ENCODE data around the gene LIMS4.
"Not testable (repeated sequence)": the region's sequence is repeated elsewhere in the genome, so short reads cannot be mapped to it uniquely, and the experiment has no call there.

Gene LIMS4

DNA sequence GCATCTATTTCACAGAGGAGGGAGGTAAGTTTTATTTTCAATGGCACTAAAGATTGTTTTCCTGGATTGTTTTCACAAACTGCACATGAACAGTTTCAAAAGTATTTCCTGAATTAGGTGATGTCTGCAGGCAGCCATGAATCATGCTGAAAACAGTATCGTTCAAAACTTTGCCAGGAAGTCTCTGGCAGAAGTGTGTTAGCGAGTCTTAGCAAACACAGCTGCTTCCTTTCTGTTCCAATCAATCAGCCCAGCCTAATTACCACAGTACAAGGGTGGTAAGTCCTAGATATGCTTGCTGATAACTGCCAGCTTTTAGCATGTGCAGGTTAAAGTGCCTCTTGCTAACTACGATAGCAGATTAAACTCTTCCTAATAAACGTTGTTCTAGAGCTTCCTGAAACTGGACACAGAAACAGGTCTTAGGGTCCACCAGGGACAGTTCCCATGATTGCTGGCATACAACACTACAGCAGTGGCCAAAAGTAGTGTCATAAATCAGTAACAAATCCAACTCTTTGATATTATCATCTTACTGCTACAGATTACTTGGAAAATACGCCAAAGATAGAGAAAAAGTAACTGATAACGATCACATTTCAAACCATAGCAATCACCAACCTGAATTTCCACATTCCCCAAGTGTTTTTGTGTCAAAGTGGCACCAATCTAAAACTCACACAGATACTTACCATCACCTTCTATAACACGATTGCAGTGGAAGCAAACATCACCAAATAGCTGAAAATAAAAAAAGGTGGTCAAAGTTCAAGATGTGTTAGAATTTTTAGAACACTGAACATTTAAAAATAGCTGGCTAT lies 23.3 kb downstream of the LIMS4 start:
- DNase-seq, result not testable (repeated sequence)

DNA sequence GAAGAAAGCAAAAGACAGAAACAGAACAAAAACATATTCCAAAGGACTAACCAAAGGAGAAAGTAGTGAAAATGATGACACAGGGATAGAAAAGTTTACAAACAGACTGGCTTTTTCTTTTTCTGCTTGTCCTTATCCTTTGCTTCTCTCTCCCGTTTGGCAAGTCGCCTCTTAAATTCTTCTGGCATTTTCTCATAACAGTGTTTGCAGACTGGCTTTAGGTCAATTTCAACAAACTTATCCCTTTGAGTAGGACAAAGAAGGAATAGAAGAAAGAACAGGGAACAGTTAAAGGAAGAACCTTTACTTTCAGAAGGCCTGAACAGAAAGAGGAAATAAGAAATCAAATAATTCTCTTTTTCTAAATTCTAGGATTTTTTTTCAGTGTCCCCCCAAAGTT lies 26.0 kb downstream of the LIMS4 start:
- not testable (repeated sequence) for DNase-seq

DNA sequence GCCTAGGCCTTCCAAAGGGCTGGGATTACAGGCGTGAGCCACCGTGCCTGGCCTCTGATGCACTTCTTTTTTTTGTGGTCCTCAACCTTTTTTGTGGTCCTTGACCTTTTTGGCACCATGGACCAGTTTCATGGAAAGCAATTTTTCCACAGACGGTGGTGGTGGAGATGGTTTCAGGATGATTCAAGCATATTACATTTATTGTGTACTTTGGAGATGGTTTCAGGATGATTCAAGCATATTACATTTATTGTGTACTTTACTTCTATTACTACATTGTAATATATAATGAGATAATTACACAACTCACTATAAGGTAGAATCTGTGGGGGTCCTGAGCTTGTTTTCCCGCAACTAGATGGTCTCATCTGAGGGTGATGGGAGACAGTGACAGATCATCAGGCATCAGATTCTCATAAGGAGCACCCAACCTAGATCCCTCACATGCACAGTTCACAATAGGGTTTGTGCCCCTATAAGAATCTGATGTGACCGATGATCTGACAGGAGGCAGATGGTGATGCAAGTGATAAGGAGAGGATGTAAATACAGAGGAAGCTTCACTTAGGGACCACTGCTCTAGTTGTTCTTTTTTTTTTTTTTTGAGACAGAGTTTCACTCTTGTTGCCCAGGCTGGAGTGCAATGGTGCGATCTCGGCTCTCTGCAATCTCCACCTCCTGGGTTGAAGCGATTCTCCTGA lies 29.2 kb downstream of the LIMS4 start:
- not testable (repeated sequence) for DNase-seq

DNA sequence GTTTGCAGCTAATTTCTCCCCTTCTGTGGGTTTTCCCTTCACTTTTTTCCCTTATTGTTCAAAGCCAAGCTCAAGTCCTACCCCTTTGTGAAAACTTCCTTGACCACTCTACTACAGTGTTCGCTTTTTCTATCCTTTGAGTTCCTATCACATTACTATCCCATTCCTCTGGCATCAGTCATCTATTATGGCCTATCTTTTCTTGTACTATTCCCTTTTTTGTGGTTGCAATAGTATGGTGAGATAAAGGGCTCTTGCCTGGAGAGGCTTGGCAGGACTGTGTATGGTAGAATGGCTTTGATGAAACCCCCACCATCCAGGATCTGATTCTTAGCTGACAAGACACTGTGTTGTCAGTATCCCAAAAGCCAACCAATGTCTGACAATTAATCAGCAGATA lies 30.7 kb downstream of the LIMS4 start:
- not testable (repeated sequence) for DNase-seq

DNA sequence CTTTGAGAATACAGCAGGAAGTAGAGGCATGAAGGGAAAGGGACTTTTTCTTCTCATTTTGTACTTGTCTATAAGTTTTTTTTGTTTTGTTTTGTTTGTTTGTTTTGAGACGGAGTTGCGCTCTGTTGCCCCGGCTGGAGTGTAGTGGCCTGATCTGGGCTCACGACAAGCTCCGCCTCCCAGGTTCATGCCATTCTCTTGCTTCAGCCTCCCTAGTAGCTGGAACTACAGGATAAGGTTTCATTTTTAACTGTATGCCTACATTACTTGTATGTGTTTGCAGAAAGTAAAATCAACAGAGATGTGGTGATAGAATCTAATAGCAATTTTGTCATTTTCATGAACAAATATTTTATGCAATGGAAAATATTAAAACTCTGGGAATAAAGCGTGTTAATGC lies 38.1 kb downstream of the LIMS4 start:
- not testable (repeated sequence) for DNase-seq

DNA sequence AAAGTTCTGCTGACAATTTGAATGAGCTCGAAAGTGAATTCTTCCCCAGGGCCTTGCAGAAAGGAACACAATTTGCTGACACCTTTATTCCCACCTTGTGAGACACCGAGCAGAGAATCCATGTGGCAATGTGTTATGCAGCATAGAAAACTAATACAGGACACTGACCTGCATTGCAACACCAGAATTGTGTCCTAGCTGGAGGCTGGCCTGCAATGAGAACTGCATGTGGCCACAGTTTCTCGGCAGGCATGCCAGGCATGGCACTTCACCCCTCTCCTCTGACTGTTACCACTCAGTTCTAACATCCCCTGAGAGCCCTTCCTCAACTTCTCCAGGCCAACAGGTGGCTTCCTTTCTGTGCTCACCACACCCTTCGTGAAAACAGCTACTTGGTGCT lies 46.9 kb downstream of the LIMS4 start:
- not testable (repeated sequence) for DNase-seq

DNA sequence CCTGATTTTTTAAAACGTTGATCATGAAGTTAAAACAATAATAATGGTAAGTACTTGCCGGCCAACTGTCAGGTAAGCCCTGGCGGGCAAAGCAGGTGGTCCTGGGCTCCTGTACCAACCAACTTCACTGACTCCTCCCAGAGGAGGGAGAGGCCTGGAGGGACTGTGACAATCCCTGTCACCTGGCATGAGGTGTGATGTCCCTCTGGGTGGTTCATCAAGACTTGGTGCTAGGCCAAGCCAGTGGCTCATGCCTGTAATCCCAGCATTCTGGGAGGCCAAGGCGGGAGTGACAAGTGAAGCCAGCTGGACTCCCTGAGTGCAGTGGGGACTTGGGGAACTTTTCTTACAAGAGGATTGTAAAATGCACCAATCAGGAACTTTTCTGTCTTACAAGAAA lies 48.2 kb downstream of the LIMS4 start:
- DNase-seq, result not testable (repeated sequence)

DNA sequence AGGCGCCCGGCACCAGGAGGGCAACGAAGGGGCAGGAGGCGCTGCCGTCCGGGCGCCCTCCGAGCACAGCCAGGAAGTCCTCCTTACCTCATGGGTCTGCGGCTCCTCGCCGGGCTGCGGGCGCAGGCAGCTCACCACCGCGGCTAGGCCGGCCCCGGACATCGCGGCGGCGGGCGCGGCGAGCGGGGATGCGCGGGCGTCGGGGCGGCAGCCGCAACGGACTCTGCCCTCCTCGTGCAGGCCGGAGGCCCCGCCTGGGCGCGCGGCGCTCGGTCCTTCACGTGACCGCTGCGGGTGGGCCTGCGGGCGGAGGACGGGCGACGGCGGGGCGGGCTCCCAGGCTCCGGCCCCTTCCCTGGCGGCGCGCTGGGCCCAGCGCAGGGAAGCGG lies 49.0 kb downstream of the LIMS4 start:
- not testable (repeated sequence) for DNase-seq

DNA sequence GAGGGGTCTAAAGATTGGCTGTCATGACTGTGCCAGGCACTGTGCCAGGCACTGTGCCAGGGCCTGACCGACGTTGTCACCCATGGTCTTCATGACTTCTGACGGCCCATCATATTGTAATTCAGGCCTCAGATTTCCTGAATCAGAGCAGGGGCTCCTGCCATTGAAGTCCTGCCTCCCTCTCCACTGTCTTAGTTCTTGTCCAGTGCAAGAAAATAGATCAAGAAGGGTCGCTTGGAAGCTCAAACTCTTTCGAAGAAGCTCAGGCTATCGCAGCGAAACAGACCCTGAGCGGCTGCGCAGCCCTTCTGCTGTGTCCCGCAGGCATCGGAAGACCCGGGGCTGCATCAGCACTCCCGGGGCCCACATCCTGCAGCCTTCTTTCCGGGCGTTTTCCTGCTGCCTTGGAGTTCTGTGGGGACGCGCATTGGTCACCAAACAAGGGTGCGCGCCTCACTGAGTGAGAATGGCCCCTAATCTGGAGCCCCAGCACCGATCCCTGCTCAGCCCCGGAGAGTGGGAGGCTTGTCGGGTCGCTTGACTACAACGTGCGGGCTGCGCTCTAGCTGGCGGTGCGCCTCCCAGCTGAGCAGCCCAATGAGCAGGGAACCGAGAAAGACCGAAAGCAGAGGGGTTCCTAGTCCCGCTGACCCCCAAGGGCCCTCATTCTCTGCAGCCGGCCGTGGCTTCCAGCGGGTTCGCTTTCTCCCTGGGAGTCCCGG lies 49.6 kb downstream of the LIMS4 start:
- not testable (repeated sequence) for DNase-seq

DNA sequence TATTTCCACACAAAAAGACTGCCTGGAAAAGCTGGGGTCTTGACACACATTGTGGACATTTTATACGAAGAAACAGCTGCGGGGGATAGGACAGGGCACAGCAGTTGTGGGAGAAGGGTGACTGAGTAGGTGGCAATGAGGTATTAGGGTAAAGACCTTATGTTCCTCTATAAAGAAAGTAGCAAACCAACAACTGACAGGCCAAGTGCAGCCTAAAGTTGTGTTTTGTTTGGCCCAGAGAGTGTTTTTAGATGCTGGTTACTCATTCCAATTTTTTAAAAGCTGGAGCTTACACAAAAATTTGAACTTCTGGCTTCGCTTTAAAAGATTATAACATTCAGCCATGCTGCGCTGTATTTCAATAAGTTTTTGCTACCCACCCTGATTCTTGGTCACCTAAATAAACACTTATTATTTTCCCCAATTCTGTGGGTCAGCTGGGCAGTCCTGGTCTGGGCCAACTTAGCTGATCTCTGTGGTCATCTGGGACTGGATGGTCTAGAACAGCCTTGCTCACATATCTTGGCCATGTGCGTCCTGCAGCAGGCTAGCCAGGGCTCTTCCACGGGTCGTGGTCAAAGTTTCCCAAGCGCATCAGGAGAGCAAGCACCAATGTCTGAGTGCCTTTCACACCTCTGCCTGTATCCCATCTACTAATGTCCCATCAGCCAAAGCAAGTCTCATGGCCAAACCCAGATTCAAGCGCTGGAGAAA lies 51.8 kb downstream of the LIMS4 start:
- DNase-seq, result not testable (repeated sequence)

DNA sequence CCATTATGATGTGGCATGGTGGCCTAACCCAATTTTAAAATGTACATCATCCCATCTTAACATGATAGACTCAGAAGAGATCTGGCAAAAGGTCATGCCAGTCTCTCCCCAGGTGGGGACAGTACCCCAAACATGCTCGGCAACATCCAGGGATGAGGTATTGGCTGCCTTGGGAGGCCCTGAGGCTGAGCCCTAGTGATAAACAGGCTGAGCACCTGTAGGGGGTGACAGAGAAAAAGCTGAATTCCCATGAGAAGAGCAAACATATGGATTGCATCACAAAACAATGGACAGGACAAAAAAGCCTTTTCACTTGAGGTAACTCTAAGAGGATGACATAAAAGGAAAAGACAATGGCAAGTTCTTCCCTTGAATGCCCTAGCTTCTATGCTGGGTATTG lies 65.5 kb downstream of the LIMS4 start:
- not testable (repeated sequence) for DNase-seq

DNA sequence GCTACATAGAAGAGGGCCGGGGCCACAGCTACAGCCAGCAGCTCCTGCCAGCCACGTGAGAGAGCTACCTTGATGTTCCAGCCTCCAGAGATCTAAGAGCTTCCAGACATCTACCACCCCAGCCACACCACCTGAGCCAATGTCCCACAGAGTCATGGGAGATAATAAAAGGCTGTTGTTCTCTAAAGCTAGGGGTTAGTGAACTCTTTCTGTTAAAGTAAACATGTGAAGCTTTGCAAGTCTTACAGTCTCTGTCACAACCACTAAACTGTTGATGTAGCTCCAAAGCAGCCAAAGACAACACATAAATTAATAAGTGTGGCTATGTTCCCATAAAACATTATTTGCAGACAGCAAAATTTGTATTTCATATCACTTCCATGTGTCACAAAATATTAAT lies 67.6 kb downstream of the LIMS4 start:
- DNase-seq, result not testable (repeated sequence)

DNA sequence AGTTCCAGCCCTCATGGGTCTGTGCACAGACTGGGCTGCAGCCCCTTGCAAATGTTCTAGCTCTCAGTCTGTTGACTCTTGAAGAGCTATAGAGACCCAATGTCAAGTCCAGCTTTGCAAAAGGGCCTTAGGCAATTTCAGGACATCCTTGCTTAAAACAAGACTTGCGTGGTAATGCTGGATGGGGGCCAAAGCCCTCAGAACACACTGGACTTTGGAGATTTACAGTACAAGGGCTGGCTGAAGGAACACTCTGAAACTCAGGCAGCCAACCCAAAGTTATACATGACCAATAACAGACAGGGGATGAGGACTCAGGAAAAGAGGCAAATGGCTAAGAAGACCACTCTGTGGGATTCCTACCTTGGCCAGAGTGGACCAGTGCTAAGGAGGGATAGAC lies 68.4 kb downstream of the LIMS4 start:
- DNase-seq, result not testable (repeated sequence)

DNA sequence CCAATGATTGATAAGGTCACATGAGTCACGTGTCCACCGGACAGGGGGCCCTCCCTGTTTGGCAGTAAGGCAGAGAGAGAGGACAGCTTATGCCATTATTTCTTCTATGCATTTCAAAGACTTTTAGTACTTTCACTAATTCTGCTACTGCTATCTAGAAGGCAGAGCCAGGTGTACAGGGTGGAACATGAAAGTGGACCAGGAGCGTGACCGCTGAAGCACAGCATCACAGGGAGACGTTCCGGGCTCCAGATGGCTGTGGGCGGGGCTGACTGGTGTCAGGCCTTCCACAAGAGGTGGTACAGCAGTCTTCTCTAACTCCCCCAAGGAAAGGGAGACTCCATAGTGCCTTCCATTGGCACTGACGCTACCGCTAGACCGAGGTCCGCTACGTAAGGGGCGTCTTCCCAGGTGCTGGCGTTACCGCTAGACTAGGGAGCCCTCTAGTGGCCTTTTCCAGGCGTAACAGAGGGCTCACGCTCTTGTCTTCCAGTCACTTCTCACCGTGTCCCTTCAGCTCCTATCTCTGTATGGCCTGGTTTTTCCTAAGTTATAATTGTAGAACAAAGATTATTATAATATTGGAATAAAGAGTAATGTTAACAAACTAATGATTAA lies 71.5 kb downstream of the LIMS4 start:
- not testable (repeated sequence) for DNase-seq

DNA sequence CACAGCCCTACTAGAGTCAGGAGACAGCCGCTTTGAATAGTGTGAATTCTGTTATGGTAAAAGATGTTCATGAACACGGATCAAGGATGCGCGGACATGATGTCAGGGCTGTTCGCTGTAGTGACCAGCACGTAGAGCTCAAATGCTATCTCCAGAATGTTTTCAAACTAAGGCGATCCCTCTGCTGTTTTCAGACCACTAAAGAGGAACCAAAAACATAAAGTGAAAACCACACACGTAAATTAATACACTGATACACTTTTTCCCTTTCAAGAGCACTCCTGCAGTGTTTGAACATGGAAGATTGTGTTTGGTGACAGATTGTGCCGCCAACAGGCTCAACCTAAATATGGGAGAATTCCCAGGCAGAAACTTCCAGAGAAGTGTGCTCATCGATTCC lies 73.2 kb downstream of the LIMS4 start:
- DNase-seq, result not testable (repeated sequence)

DNA sequence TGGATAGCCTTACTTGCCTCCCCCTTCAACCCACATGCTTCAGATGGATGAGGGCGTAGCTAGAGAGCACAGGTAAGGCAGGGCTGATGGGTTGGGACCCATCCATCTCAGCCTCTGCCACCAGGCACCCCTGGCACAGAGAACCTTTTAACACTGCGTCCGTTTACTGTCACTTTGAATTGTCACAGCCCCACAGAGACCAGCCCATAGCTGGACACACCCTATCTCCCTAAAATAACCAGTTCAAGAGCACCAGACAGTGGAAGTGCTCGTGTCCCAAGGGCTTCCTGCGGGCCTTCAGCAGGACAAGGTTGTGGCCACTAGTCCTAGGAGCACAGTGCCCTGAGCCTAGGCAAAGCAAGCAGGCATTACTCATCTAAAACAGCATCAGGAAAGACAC lies 76.6 kb downstream of the LIMS4 start:
- DNase-seq, result not testable (repeated sequence)

Measured in NCI-H1417 (cell line).